ENCODE data around the gene BRAF.
"Not testable (repeated sequence)": the region's sequence is repeated elsewhere in the genome, so short reads cannot be mapped to it uniquely, and the experiment has no call there.

Gene BRAF

GRCh38 chr7:140924821-140925421 lies at the start of gene BRAF:
Gene BRAF, minus strand, starts transcription at chr7:140924929. Its CDS starts 226 bp downstream, at chr7:140924703.
- peak; percentile 97 for DNase-seq

GRCh38 chr7:140972876-140973829 lies 48.4 kb upstream of the BRAF start:
- DNase-seq = no peak

- DNase-seq = no peak
These were observed 47.6 kb upstream of the BRAF start for GRCh38 chr7:140972344-140972743.

GRCh38 chr7:140967438-140967837 lies 42.7 kb upstream of the BRAF start:
- no peak for DNase-seq

GRCh38 chr7:140966561-140967233 lies 42.0 kb upstream of the BRAF start:
- no peak for DNase-seq

GRCh38 chr7:140961117-140961516 lies 36.4 kb upstream of the BRAF start:
- no peak for DNase-seq

- DNase-seq = not testable (repeated sequence)
These were observed 32.3 kb upstream of the BRAF start for GRCh38 chr7:140956997-140957396.

GRCh38 chr7:140945940-140946339 lies 21.2 kb upstream of the BRAF start:
- no peak for DNase-seq

- DNase-seq = not testable (repeated sequence)
These were observed 17.5 kb upstream of the BRAF start for GRCh38 chr7:140942242-140942641.

GRCh38 chr7:140940898-140941297 lies 16.2 kb upstream of the BRAF start:
- DNase-seq = no peak

GRCh38 chr7:140937702-140938264 lies 13.1 kb upstream of the BRAF start:
- DNase-seq = no peak

- no peak for DNase-seq
These were observed 4.0 kb upstream of the BRAF start for GRCh38 chr7:140928491-140929309.

GRCh38 chr7:140927945-140928344 lies 3.2 kb upstream of the BRAF start:
- DNase-seq = not testable (repeated sequence)

- no peak for DNase-seq
These were observed 2.6 kb upstream of the BRAF start for GRCh38 chr7:140927351-140927750.

GRCh38 chr7:140926021-140926817 lies 1.5 kb upstream of the BRAF start:
- no peak for DNase-seq

GRCh38 chr7:140924019-140924820 lies 509 bp downstream of the BRAF start:
- DNase-seq = peak; percentile 93

- DNase-seq = no peak
These were observed 1.2 kb downstream of the BRAF start for GRCh38 chr7:140923358-140924006.

- DNase-seq = peak; percentile 20
These were observed 1.9 kb downstream of the BRAF start for GRCh38 chr7:140922741-140923345.

- DNase-seq = no peak
These were observed 4.0 kb downstream of the BRAF start for GRCh38 chr7:140920745-140921144.

GRCh38 chr7:140918236-140918635 lies 6.5 kb downstream of the BRAF start:
- DNase-seq = no peak

Measured in eye (tissue), 1 donor.